A549 treated with Mapracorat at 1 μM for 4 hours (cell line): ENCODE results near the gene ZNF709. TPM values are rescaled to one million over a fixed set of nuclear protein-coding genes. Genes with fewer than 3 reads are reported as not detected.

Experiments
- total RNA-seq: library from RNA; stranded (reverse); fragments of 200-300 nt; extraction: Qiagen RNA extraction; gene quantifications from 5 replicates; pipeline ENCODE4 v1.2.3, GENCODE V29; 2022

ZNF709 gene
- not detected in 5 replicates for total RNA-seq

GRCh38 chr19:12484371-12485051 is at the start of gene ZNF709:
TSS of gene ZNF709 (minus strand) at chr19:12484816. CDS start at chr19:12484657, 159 bp downstream.

DNA sequence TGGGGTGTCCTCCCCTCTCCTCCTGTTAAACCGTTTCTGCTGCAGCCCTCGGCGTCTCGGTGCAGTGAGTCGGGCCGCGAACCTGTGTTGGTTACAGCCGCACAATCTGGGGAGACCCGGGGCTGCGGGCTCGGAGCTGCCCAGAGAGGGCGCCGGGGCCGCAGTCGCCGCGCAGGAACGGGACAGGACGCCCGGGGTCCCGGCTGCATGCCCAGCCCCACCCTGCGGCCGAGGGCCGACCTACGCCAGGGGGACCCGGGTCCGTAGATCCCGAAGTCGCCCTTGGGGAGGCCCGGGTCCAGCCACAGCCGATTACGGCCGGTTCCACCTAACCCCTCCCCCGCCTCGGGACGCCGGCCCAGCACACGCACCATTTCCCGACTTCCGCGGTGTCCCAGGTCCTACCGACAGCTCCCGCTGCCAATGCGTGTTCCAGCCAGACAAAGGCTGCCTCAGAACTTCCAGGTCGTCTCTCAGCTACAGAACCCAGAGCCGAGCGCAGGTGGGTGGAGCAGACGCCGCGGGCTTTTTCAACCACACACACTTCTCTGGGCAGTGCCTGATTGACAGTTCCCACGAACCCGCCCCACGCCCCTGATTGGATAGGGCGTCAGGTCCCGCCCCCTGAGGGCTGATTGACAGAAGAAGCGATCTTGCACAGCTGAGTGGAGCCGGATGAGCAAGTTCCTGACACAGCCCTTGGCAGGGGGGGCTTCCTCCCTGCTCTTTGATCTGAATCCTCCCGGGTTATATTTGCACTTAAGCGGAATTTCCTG is 43.9 kb downstream of the ZNF709 start, which contains the start of gene ZNF443:
ZNF443 (minus strand) TSS at position 481 of the 776 bp plus-strand sequence; CDS start at position 374, 107 bp downstream.

Other genes starting within 250 kb of the ZNF709 start
- 0.46 to 0.93 TPM (median 0.81 TPM) in 5 replicates for gene ZNF44, start 189.9 kb downstream of the ZNF709 start, total RNA-seq
- gene ZNF563, start 151.2 kb downstream of the ZNF709 start, total RNA-seq, result not detected in 5 replicates
- gene ZNF442, start 119.1 kb downstream of the ZNF709 start, total RNA-seq, result not detected in 5 replicates
- gene ZNF799, start 83.5 kb downstream of the ZNF709 start, total RNA-seq, result 0.83 to 1.8 TPM (median 1.5 TPM) in 5 replicates
- 0.72 to 1.5 TPM (median 0.88 TPM) in 5 replicates for gene ZNF443, start 43.8 kb downstream of the ZNF709 start, total RNA-seq
- gene ZNF564, start 66.7 kb upstream of the ZNF709 start, total RNA-seq, result 1.4 to 2.5 TPM (median 1.7 TPM) in 5 replicates
- gene ZNF490, start 126.0 kb upstream of the ZNF709 start, total RNA-seq, result 0.29 to 0.89 TPM (median 0.77 TPM) in 5 replicates
- 4.1 to 6.0 TPM (median 4.9 TPM) in 5 replicates for gene ZNF791, start 126.1 kb upstream of the ZNF709 start, total RNA-seq
- gene MAN2B1, start 181.9 kb upstream of the ZNF709 start, total RNA-seq, result 15.8 to 20.2 TPM (median 19.2 TPM) in 5 replicates
- gene WDR83, start 182.0 kb upstream of the ZNF709 start, total RNA-seq, result 8.6 to 11.4 TPM (median 9.1 TPM) in 5 replicates
- 34.7 to 50.4 TPM (median 49.3 TPM) in 5 replicates for gene DHPS, start 197.1 kb upstream of the ZNF709 start, total RNA-seq
- gene GNG14, start 203.2 kb upstream of the ZNF709 start, total RNA-seq, result not detected in 5 replicates
- gene FBXW9, start 211.8 kb upstream of the ZNF709 start, total RNA-seq, result 9.1 to 14.4 TPM (median 12.9 TPM) in 5 replicates
- gene TNPO2, start 239.1 kb upstream of the ZNF709 start, total RNA-seq, result 24.4 to 36.5 TPM (median 34.0 TPM) in 5 replicates
- 151 to 217 TPM (median 202 TPM) in 5 replicates for gene TRIR, start 249.9 kb upstream of the ZNF709 start, total RNA-seq